Embryonic facial prominence (tissue), 1 donor: ENCODE results near the gene STX8.
"Not testable (repeated sequence)": the region's sequence is repeated elsewhere in the genome, so short reads cannot be mapped to it uniquely, and the experiment has no call there.

Experiments
- DNase-seq: peaks from one replicate; pipeline ENCODE4 v3.0.0-alpha.2; 2016; ENCODE audit errors: extremely low spot score

The STX8 gene

DNA sequence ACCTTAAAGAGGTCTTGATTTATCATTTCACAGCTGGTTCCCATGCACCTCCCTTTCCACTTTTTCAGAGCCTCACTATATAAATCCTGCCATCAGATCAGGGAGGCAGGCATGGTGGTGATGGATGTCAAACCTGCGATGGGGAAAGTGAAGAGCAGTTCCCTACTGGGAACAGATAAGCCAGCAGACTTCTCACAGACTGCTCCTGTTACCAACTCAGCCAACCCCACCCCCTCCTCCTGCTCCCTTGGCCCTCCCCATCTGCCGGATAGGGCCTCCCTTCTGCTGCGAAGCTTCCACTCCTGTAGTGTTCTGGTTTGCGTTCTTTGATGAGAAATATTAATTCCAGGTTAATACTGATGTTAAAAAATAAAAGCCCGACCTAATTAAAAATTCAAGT, 232.1 kb downstream of the STX8 start:
- no peak for DNase-seq

GRCh38 chr17:9342225-9342624, 233.4 kb downstream of the STX8 start:
- DNase-seq = no peak

GRCh38 chr17:9339958-9340357, 235.7 kb downstream of the STX8 start:
- no peak for DNase-seq

DNA sequence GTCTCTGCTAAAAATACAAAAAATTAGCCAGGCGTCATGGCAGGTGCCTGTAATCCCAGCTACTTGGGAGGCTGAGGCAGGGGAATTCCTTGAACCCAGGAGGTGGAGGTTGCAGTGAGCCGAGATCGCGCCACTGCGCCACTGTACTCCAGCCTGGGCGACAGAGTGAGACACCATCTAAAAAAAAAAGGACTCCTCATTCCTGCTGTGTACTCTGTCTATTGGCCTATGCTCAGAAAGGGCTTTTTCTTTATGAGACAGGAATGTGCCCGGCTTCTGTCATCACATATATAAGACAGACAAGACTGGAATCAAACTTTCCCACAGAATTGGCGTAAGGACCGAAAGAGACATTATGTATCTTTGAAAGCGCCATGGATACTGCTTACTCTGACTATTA, 236.1 kb downstream of the STX8 start:
- DNase-seq = not testable (repeated sequence)

- DNase-seq = no peak
Measured at GRCh38 chr17:9336817-9337216, 238.8 kb downstream of the STX8 start.

- DNase-seq = no peak
Measured at GRCh38 chr17:9334536-9335446, 240.8 kb downstream of the STX8 start.

- no peak for DNase-seq
Measured at GRCh38 chr17:9332132-9332494, 243.5 kb downstream of the STX8 start.

GRCh38 chr17:9331279-9332131, 244.1 kb downstream of the STX8 start:
- DNase-seq = no peak

DNA sequence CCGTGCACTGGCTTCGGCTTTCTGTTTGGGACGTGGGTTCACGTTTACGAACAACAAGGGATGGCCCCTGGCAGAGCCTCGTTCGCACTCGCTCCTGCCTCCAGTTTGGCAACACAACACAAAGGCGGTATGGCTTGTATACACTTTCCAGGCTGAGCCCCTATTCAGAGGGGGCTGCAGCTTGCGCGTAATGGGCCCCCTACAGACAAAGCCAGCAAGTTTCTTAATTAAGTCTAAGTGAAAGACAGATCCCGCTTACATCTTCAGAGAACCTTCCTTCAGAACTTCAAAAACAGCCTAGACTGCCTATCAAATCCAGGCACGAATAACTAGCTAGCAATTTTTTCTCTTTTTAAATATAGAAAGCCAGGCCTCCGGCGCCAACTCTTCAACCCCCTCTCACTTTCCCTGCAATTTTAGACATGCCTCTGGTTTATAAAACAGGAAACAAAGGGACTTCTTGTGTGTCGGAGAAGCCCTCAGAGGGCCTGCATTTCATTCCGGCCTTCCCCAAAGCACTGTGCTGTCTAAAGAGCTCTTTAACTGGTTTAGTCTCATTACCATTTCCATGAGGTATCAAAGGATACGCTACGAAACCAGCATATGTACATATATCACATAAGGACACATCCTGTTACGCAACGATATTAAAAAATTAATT, 244.9 kb downstream of the STX8 start:
- DNase-seq = peak; percentile 14

GRCh38 chr17:9330141-9330540, 245.5 kb downstream of the STX8 start:
- DNase-seq = no peak

DNA sequence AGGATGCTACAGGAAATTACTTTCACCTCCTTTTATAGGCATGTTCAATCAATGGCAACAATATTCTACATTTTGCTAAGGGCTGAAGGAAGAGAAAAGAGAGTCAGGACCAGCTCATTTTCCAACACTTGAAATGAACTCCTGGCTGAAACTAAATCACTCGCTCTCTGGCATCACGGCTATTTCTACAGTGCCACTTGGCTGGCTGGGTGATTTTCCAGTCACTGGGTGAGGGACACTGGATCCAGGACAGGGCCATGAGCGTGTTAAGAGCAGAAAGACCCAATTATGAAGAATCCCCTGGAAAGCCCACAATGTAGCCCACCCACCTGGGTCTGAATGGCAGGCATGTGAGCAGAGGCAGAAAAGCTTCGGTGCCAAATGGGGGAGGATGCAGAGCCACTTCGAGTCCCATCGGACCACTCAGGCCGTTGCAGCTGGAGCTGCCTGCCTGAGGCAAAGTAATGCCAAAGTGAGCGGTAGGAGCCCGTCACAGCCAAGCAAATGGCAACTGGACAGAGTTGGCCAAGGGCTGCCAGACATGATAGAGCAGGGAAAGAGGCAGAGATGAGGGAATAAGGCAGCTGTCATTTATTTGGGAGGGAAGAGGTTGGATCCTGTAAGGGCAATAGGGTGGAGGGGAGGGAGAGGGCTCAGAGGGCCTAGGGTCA, 246.2 kb downstream of the STX8 start:
- DNase-seq = no peak

DNA sequence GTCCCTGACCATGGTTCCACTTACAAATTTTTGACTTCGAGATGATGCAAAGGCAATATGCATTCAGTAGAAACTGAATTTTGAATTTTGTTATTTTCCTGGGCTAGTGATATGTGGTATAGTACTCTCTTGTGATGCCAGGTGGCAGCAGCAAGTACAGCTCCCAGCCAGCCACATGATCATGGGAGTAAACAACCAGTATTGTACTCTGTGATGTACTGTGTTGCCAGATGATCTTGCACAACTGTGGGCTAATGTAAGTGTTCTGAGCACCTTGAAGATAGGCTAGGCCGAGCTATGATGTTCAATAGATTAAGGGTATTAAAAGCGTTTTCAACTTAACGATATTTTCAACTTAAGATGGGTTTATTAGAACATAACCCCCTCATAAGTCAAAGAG, 250.8 kb downstream of the STX8 start:
- no peak for DNase-seq

DNA sequence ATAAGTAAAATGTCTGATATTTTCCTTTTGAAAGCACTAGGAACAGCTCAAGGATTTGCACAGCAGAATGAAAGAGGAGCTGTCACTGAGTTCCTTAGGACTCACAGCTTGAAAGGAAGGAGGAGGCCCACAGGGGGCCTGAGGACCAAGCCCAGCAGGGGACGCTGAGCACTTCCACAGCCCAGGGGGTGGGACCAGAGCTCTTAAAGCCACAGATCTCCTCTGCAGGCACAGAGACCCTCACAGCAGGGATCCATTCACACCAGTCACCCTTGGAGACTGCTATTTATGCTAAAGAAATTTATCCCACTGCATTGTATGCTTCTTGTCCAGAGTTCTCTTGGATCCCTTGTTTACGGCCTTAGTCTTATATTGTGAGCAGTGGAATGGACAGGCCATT, 253.3 kb downstream of the STX8 start:
- DNase-seq = no peak

GRCh38 chr17:9321890-9322289, 253.7 kb downstream of the STX8 start:
- DNase-seq = no peak

GRCh38 chr17:9315360-9315759, 260.3 kb downstream of the STX8 start:
- DNase-seq = no peak

DNA sequence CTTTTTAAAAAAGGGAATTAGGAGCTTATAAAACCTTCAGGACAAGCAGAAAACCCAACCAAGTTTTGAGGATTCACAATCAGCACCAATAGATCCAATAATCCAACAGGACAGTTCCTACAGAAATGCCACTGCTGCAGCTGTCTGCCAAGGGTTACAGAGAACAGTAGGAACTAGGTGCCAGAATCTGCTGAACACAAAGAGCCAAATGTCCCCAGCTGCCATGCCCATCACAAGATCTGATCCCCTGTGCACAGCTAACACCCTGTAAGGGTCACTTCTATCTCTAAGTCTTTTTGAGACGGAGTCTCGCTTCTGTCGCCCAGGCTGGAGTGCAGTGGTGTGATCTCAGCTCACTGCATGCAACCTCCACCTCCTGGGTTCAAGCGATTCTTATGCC, 262.3 kb downstream of the STX8 start:
- DNase-seq = no peak

DNA sequence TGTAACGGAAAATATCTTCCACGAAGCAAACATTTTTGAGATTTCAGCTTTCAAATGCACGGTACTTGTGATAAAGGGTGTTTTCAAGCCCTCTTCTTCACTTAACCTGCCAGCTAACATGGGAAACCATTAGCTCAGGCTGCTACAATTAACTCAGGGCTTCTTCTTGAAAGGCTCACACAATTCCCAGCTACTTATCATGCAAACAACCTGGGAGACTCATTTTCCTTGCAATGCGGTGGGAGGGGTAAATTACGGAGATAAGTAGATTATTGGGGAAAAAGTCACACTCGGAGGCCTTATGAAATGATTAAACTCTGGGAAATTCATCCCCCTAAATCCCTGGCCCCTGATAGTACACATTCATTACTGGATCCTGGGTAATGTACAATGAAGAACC, 266.4 kb downstream of the STX8 start:
- DNase-seq = no peak

GRCh38 chr17:9308069-9308468, 267.6 kb downstream of the STX8 start:
- no peak for DNase-seq

DNA sequence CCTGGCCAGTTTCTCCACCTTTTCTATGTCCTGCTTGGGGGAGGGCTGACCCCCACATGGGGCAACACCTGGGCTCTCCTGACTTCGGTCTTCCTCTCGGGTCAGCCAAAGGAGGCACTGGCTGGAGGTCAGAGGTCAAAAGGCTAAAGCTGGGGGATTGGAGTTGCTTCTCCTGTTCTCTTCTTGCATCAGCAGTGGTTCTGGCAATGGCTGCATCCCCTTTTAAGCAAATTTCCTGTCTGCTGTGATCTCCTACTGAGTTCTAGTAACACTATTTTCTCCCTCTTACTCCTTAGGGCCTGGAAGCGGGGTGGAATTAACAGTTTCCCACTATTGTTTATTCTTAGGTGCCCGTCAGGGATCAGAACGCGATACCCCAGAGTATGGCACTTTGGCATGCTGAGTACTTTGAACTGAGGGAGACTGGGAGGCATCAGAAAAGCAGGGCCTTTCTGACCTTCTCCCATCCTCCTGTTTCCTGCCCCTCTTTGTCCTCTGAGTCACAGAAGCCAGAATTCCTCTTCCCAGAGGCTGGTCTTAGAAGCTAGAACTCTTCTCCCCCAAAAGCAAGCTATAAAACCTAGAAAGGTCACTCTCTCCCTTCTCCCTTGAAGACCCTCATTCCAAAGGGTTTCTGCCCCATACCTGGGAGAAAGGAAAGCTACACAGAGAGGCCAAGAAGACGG, 268.2 kb downstream of the STX8 start:
- no peak for DNase-seq

GRCh38 chr17:9306086-9306485, 269.5 kb downstream of the STX8 start:
- no peak for DNase-seq

DNA sequence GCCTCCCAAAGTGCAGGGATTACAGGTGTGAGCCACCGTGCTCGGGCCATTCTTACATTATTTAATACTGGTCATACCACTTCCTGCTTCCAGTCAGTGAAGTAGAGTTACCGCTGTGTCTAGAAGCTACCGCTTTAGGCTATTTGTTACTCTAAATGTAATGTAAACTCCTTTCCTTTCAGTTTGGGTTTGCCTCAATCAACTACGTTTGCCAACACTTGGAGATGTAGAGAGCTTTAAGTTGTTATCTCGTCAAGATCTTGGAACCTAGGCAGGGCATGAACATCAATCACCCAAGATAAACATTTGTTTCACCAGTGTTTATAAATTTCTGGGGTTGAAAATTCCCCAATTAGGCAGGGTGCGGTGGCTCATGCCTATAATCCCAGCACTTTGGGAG, 275.9 kb downstream of the STX8 start:
- no peak for DNase-seq
